ENCODE data around the gene FAM120B. TPM values are rescaled to one million over a fixed set of nuclear protein-coding genes. Genes with fewer than 3 reads are reported as not detected.
A peak's percentile ranks its signal among the peaks of the same experiment; 100 is the strongest.

Gene FAM120B
- total and polyA plus RNA-seq, 5 experiments from 2014 or later, result 16.4 to 52.4 (median 34.7) TPM

DNA sequence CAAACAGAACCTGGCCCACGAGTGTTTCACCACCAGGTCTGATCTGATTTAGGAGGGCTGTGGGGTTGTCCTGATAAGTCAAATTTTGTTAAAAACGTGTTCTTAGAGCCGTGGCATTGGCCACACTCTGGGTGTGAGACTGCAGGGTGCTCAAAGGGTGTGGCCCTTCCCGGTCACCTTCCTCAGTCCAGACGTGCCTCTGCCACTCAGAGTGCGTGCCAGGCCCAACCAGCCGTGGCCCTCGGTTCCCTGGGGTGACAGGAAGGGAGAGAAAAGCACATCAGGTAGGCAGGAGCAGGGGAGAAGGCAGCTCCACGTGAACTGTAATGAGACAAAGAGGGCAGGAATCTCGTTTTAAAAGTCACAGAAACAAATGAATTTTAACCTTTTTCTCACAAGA, 115.4 kb downstream of the FAM120B start:
- peaks cover 0 to 4% (median 0%) of the 10 kb centered on the region in 4 donors for H3K4me1 Mint-ChIP-seq
- H3K27ac Mint-ChIP-seq, result no peak overlapping the region
- no peak for DNase-seq
- no peak for ATAC-seq
- POLR2A ChIA-PET, result no interaction called here
- no peak overlapping the region for H3K4me3 Mint-ChIP-seq
- peaks cover 3 to 61% (median 19%) of the 10 kb centered on the region in 5 donors for H3K27me3 Mint-ChIP-seq
- peaks cover 0 to 2% (median 0%) of the 10 kb centered on the region in 9 donors for H3K9me3 Mint-ChIP-seq
- no peaks in the 10 kb centered on the region for H3K36me3 Mint-ChIP-seq

DNA sequence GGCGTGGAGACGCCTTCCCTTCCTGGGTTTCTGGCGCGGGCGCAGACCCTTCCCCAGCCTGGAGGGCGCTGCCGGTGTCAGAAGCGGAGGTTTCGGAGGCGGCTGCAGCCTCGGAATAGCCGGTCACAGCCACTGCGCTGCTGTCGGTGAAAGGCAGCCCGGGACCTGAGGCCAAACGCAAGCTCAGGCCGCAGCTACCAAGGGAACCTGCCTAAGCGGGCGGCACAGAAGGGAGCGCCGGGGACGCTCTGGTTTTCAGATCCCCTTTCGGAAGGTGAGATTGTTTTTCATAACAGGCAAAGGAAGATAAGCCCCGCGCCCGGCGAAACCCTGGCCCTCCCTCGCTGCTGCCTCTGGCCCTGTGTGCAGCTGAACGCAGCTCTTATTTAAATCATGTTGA, 116.5 kb downstream of the FAM120B start:
- DNase-seq (no peak), ATAC-seq (no peak)
- H3K4me1 Mint-ChIP-seq, result no peaks in the 10 kb centered on the region
- H3K27ac Mint-ChIP-seq, result peak overlapping the region in 1 of 10 donors; percentile 27
- no peak overlapping the region for H3K4me3 Mint-ChIP-seq
- no peaks in the 10 kb centered on the region for H3K36me3 Mint-ChIP-seq
- H3K27me3 Mint-ChIP-seq, result peaks cover 3 to 61% (median 19%) of the 10 kb centered on the region in 5 donors
- POLR2A ChIA-PET, result no interaction called here
- H3K9me3 Mint-ChIP-seq, result peaks cover 0 to 2% (median 0%) of the 10 kb centered on the region in 9 donors

DNA sequence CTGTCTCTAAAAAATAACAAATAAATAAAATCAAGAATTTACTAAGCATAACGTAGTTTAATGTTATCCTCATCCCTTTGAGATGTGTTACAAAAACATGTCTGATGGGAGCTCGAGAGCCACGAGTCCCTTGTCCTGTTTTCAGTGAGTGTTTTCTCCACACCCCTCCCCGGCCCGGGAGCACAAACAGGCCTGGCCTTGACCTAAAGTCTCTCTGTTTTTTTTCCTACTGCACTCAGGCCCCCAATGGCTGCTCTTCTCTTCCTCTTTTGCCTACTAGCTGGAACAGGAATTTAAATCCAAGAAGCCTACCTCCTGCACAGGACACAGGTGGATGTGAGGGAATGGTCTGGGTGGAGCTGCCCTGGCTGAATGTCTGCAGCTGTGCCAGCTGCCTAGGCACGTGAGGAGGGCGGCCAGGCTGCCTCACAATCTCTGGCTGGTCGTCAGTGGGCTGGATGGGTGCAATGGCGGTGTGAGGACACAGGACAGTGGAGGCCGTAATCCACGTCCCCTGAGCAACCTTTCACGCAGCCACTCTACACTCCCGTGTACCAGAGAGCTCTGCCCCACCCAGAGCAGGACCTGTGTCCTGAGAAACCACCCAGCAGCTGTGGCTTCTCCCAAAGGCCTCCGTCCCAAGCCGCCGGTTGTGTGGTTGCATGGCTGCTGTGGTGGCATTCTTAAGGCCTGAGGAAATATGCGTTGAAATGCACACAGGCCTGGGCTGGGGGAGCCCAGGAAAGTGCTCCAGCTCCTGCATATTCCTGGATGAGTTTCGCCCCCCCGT, 117.5 kb downstream of the FAM120B start:
- H3K36me3 Mint-ChIP-seq, result no peaks in the 10 kb centered on the region
- no peaks in the 10 kb centered on the region for H3K4me1 Mint-ChIP-seq
- no peak for ATAC-seq
- H3K9me3 Mint-ChIP-seq, result peaks cover 0 to 2% (median 0%) of the 10 kb centered on the region in 9 donors
- H3K4me3 Mint-ChIP-seq, result no peak overlapping the region
- no peak overlapping the region for H3K27ac Mint-ChIP-seq
- H3K27me3 Mint-ChIP-seq, result peaks cover 3 to 56% (median 19%) of the 10 kb centered on the region in 5 donors
- DNase-seq, result no peak
- POLR2A ChIA-PET, result no interaction called here

DNA sequence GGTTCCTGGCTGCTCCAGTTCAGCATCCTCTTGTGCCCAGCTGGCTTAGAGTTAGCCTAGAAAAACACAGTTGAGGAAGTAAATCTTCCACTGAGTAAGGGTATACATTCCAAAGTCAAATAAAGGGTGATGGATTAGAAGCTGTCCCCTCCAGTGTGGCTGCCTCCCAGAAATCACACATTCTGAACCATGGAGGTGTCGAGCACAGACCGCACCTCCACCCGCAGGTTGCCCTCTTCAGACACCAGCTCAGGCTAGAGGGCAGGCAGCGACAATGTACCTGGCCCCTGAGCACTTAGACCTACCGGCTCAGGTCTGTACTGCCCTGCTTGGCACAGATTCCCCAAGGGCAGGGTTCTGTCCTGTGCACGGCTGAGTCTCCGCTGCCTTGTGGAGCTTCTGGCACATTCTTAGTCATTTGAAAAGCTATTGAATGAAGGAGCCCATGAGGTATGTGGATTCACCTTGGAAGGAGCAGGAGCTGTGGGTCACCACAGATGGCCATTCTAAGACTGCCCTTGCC, 118.1 kb downstream of the FAM120B start:
- Mint-ChIP-seq H3K4me1 (no peaks in the 10 kb centered on the region), H3K36me3 (no peaks in the 10 kb centered on the region), H3K27ac (no peak overlapping the region), H3K27me3 (peaks cover 3 to 51% (median 16%) of the 10 kb centered on the region in 5 donors), H3K9me3 (peaks cover 0 to 2% (median 0%) of the 10 kb centered on the region in 9 donors), H3K4me3 (no peak overlapping the region)
- POLR2A ChIA-PET, result no interaction called here
- ATAC-seq, result no peak
- no peak for DNase-seq

DNA sequence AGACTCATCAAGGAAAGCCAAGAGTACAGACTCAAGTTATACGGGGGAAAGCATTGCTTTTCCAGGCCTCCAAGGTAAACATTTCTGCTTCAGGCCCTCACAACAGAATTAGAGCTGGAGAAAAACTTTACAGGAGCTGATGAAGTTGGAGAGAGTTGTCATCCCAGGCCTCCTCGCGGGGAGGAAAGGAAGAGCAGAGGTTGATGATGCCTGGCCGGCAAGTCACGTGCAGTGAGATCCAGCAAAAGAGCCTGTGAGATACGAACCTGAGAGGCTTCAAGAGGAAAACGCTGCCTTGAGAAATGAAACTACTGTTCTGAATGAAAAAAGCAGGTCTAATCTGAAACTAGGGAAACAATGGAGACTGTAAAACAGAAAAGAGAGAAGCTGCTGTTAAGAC, 122.9 kb downstream of the FAM120B start:
- no peak overlapping the region for H3K4me3 Mint-ChIP-seq
- no peaks in the 10 kb centered on the region for H3K4me1 Mint-ChIP-seq
- POLR2A ChIA-PET, result no interaction called here
- H3K27ac Mint-ChIP-seq, result no peak overlapping the region
- ATAC-seq (no peak), DNase-seq (no peak)
- peaks cover 3 to 39% (median 11%) of the 10 kb centered on the region in 5 donors for H3K27me3 Mint-ChIP-seq
- H3K9me3 Mint-ChIP-seq, result peaks cover 0 to 10% (median 0%) of the 10 kb centered on the region in 9 donors
- H3K36me3 Mint-ChIP-seq, result no peaks in the 10 kb centered on the region

DNA sequence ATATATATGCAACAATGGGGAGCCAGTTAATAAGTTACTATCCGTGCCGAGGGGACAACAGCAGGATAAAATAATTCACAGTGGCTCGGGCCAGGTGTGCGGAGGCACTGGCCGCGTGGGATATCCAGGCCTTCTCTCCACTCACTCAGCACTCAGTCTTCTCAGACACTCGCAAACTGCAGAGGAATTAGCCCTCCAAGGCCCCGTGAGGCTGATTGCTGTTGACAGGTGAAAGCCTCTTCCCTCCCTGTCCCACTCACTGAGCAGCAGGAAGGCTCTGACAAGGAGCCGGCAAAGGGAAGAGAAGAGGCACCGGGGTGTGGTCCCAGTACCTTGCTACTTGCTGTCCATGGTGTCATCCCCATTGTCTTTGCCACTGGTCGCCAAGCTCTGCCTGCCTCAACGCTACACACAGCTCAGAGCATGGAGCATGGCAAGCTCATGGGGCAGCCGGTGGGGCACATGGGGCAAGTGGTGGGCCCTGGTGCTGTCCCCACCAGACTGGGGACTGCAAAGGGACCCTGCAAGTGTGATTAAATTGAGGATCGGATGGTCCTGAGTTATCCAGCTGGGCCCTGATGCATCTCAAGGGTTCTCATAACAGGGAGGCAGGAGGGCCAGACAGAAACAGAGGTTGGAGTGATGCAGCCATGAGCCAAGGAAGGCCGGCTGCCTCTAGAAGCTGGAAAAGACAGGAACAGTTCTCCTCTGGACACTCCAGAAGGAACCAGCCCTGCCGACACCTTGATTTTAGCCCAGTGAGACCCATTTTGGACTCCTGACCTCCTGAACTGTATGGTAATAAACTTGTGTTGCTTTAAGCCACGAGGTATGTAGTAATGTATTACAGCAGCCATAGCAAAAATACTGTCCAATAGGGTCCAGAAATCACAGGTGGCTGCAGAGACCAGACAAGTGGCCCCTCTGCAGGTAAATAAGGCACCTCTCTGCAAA, 126.9 kb downstream of the FAM120B start:
- peaks cover 0 to 9% (median 3%) of the 10 kb centered on the region in 4 donors for H3K4me1 Mint-ChIP-seq
- DNase-seq, result no peak
- peaks cover 2 to 17% (median 11%) of the 10 kb centered on the region in 3 donors for H3K36me3 Mint-ChIP-seq
- H3K27ac Mint-ChIP-seq, result no peak overlapping the region
- peaks cover 4 to 24% (median 6%) of the 10 kb centered on the region in 5 donors for H3K27me3 Mint-ChIP-seq
- POLR2A ChIA-PET, result no interaction called here
- ATAC-seq, result no peak
- no peak overlapping the region for H3K4me3 Mint-ChIP-seq
- peaks cover 2 to 27% (median 11%) of the 10 kb centered on the region in 9 donors for H3K9me3 Mint-ChIP-seq

DNA sequence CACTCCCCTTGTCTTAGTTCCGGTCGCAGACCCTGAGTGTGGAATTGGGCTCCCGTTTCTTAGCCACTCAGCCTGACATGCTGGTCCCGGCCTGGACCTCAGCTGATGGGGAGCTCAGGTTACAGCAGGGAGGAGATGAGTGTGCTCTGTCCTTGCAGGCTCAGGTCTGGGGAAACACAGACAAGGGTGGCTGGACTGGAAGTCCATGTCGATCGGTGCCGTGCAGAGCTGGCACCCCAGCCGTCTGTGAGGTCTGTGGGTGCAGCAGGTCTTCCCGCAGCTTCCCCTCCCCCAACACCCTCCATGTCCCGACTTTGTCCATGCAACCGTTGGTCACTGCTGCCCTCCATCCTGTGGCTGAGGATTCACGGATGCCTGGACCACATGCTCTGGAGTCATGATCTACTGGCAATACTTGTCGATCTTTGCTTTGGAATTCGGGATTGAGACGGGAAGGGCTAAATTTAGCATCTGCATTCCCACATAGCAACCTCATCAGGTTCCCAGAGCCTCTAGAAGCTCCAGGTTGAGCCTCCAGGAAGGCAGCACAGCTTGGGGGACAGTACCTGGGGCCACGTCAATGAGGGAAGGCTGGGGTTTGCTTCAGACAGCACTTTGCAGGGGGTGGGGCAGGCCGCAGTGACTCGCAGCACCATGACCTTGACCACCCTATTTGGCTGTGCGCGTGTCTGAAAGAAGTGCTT, 127.7 kb downstream of the FAM120B start:
- no peak for ATAC-seq
- no peak for DNase-seq
- no peak overlapping the region for H3K27ac Mint-ChIP-seq
- H3K4me1 Mint-ChIP-seq, result peaks cover 0 to 10% (median 3%) of the 10 kb centered on the region in 4 donors
- POLR2A ChIA-PET, result no interaction called here
- peaks cover 2 to 27% (median 11%) of the 10 kb centered on the region in 9 donors for H3K9me3 Mint-ChIP-seq
- H3K36me3 Mint-ChIP-seq, result peaks cover 2 to 17% (median 11%) of the 10 kb centered on the region in 3 donors
- no peak overlapping the region for H3K4me3 Mint-ChIP-seq
- H3K27me3 Mint-ChIP-seq, result peaks cover 4 to 24% (median 6%) of the 10 kb centered on the region in 5 donors

DNA sequence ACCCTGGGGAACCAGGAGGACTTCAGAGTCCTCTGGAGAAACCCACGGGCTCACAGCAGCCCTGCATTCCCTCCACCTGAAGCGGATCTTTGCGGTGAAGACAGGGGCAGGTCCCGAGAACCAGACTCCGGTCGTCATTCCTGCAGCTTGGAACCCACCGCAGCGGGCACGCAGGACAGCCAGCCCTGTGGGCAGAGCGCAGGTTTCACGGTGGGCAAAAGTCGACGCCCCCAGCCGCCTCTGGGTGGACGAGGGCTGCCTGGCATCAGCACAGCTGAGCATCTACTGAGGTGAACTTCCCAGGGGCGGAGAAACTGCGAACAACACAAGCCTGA, 128.2 kb downstream of the FAM120B start:
- H3K27ac Mint-ChIP-seq, result no peak overlapping the region
- H3K4me3 Mint-ChIP-seq, result no peak overlapping the region
- H3K27me3 Mint-ChIP-seq, result peaks cover 4 to 24% (median 6%) of the 10 kb centered on the region in 5 donors
- peaks cover 2 to 17% (median 11%) of the 10 kb centered on the region in 3 donors for H3K36me3 Mint-ChIP-seq
- POLR2A ChIA-PET, result no interaction called here
- H3K4me1 Mint-ChIP-seq, result peaks cover 0 to 10% (median 3%) of the 10 kb centered on the region in 4 donors
- H3K9me3 Mint-ChIP-seq, result peaks cover 2 to 27% (median 11%) of the 10 kb centered on the region in 9 donors
- DNase-seq (no peak), ATAC-seq (no peak)

DNA sequence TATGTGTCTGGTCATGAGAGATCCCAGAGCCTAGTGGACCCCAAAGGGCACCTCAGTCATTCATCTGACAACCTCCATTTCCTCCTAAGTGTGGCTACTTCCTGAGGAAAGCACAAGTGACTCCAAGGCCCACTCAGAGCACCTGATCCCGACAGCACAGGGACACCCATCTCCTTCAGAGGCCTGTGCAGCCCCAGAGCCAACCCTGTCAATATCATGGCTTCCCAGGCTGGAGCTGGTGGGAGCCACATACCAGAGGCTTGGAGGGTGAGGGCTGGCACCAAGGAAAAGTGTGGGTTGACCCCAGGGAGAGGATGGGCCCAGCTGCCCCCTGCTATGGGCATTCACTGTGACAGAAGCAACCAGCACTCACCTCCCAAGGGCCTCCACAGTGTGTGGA, 129.2 kb downstream of the FAM120B start:
- Mint-ChIP-seq H3K9me3 (peaks cover 2 to 26% (median 11%) of the 10 kb centered on the region in 9 donors), H3K4me3 (no peak overlapping the region), H3K27ac (no peak overlapping the region), H3K4me1 (peaks cover 0 to 10% (median 3%) of the 10 kb centered on the region in 4 donors), H3K27me3 (peaks cover 4 to 24% (median 6%) of the 10 kb centered on the region in 5 donors), H3K36me3 (peaks cover 2 to 17% (median 11%) of the 10 kb centered on the region in 3 donors)
- DNase-seq, result no peak
- POLR2A ChIA-PET, result no interaction called here
- ATAC-seq, result no peak

DNA sequence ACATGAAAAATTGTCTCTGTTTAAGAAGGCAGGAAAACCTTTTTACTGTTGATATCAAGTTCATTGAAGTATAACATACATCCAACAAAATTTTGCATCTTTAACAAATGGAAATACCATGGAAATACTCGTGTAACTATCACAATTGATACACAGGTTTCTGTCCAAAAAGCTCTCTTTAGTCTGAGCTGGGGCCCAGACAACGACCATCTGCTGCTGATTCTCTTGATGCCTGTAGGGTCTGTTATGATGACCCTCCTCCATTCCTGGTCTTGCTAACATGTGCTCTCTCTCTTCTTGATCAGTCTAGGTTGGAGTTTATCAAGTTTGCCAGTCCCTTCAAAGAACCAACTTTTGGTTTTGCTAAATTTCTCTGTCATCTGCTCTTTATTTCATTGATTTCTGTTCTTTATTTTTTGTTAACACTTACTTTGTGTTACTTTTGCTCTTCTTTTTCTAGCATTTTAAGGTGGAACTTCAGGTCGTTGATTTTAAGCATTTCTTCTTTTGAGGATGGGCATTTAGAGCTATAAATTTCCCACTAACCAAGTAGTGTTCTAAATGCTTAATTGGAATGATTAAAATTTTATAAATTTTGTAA, 129.8 kb downstream of the FAM120B start:
- Mint-ChIP-seq H3K4me3 (no peak overlapping the region), H3K27me3 (peaks cover 4 to 24% (median 6%) of the 10 kb centered on the region in 5 donors), H3K27ac (no peak overlapping the region), H3K9me3 (peaks cover 2 to 20% (median 11%) of the 10 kb centered on the region in 9 donors), H3K4me1 (peaks cover 0 to 10% (median 3%) of the 10 kb centered on the region in 4 donors), H3K36me3 (peaks cover 2 to 17% (median 11%) of the 10 kb centered on the region in 3 donors)
- POLR2A ChIA-PET, result no interaction called here
- no peak for DNase-seq
- no peak for ATAC-seq

DNA sequence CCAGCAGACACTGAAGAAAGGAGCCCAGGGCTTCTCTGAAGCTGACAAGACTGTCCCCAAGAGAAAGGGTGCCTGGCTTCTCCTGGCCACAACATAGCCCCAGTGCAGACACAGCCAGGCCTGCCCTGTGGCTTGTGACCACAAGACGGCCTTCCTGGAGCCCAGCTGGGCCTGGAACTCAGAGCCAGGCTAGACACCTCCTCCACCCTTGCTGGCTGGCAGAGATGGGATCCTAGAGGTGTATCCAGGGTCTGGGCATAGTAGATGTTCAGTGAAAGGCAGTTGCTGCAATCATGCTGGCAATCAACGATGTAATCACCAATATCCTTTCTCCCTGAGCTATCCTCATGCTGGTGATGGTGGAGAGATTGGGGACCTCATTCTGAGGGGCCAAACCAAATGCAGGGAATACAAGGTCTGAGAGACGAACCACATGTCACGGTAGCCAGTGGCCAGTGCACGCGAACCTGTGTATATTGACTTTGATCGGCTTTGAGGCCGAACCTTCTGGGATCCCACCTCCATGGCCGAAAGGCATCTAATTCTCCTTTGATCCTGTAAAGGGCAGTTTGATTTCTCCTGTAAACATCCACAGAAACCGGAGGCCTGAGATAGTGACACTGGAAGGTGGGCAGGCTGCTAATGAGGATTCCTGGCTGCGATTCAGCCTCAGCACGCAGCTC, 131.3 kb downstream of the FAM120B start:
- H3K27ac Mint-ChIP-seq, result peak overlapping the region in 1 of 10 donors; percentile 36
- no peak for DNase-seq
- POLR2A ChIA-PET, result no interaction called here
- peaks cover 4 to 17% (median 6%) of the 10 kb centered on the region in 5 donors for H3K27me3 Mint-ChIP-seq
- peaks cover 2 to 17% (median 11%) of the 10 kb centered on the region in 3 donors for H3K36me3 Mint-ChIP-seq
- peak overlapping the region in 9 of 10 donors; percentile 22 to 61 (median 38) for H3K4me3 Mint-ChIP-seq
- ATAC-seq, result no peak
- peaks cover 0 to 10% (median 3%) of the 10 kb centered on the region in 4 donors for H3K4me1 Mint-ChIP-seq
- peaks cover 2 to 17% (median 11%) of the 10 kb centered on the region in 9 donors for H3K9me3 Mint-ChIP-seq

Measured in naive thymus-derived CD8-positive, alpha-beta T cell (primary cell).